HG03442 (cell line): ENCODE data around the gene SNRPA.

ENCODE experiments used
- ATAC-seq: cut with Tn5 transposase; IDR thresholded peaks from one replicate; pipeline ENCODE4 v1.9.1; 2021; ENCODE audit warnings: mild to moderate bottlenecking, moderate library complexity; ENCODE audit not compliant: unreplicated experiment

The SNRPA gene

GRCh38 chr19:40750874-40751537 is at the start of gene SNRPA:
SNRPA (plus strand) TSS chr19:40751203; CDS start chr19:40751409, 206 bp downstream.
- peak; percentile 49 for ATAC-seq

DNA sequence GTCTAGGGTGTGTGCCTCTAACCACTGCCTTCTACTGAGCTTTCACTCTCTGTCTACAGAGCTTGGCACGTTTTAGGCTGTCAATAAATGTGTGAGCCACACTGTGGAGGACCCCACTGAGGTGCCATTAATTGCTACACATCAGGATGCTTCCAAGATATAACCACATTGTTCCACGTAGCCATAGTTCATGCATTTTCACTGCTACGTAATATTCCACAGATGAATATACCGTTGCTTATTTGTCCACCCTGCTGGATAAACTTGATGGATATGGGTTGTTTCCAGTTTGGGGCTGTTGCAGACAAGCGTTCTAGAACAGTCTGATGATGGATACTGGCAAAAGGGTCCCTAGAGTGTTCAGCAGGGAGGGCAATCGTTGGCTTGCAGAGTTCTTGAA is 49.2 kb upstream of the SNRPA start:
- ATAC-seq: no peak

DNA sequence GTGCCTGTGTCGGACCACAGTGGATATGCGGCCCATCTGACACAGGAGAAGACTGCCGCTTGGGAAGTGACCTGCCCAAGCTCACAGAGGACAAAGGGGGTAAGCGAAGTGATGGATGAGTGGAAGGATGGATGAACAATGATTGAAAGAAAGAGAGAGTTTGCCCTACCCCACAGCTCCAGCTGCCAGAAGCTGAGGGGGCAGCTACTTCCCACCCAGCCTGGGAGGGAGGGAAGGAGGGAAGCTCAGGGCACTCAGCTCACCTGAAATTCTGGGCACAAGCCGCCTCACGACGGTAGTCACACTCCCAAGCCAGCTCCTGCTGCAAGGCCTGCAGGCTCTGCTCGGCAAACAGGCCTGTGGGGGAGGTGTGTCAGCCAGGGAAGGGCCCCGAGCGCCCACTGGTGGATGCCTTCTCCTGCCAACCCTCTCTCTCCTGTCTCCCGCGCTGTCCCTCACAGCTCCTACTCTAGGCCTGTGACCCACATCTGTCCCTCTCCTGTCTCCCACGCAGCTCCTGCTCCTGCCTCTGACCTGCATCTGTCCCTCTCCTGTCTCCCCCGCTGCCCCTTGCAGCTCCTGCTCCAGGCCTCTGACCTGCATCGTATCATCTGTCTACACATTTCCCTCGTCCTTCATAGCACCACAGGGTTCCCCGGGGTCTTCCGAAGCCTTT is 48.5 kb upstream of the SNRPA start:
- ATAC-seq: no peak

DNA sequence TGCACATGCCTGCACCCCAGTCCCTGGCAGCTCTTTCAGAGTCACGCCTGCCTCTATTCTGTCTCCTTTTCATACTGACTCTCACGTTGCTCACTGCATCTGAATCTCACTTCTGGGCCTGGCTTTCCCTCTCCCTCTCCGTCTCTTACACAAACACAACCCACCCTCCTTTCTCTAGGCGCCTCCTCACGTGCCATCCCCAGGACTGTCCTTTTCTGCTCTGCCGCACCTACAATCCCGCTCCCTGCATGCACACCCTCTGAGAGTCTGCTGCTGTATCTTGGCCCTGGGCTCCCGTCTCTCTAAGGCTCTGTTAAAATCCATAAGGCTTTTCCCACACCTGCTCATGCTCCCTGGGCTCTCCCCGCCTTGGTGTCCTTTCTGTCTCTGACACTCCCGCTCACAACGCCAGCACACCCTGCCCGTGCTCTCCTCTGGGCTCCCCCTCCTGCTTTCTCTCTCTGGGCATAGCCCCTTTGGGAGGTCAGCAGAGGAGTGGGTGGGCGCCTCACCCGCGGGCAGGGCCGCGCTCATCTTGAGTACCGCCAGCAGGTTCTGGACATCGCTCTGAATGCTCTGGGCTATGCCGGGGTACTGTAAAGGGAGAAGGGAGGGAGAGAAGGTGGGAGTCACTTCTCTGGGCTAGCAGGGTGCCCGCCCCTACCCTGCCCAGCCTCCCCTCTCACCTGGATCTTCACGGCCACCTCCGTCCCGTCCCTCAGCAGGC is 47.8 kb upstream of the SNRPA start:
- no peak for ATAC-seq

GRCh38 chr19:40704491-40705361 is 46.3 kb upstream of the SNRPA start:
- ATAC-seq: no peak

DNA sequence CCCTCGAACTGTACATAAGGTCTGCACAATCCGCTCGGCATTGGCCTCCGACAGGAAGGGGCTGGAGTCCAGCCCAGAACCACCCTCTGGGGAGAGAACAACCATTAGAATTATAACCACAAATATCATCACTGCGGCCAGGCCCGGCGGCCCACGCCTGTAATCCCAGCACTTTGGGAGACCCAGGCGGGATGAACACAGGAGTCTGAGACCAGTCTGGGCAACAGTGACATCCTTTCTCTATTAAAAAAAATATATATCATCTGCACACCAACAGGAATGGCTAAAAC is 45.7 kb upstream of the SNRPA start:
- ATAC-seq: no peak

DNA sequence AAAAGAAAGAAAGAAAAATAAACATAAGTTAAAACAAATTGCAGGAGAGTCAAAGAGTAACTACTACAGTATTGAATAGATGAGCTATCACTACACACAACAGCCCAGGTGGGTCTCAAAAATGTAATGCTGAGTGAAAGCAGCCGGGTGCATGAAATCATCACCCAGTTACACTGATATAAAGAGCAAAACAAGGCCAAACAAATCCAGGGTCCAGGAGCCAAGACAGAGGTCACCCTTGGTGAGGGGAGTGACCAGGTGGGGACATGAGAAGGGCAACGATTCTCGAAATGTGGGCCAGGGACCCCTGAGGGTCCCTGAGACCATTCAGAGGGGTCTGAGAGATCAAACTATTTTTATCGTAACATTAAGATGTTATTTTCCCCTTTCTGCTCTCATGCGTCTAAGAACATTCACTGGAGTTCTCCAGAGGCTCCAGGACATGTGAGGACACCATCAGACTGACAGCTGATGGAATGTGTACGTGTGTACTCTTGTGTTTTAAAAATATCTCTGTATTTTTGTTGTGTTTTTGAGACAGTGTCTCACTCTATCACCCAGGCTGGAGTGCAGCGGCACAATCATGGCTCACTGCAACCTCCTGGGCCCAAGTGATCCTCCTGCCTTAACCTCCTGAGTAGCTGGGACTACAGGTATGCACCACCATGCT is 44.9 kb upstream of the SNRPA start:
- no peak for ATAC-seq

DNA sequence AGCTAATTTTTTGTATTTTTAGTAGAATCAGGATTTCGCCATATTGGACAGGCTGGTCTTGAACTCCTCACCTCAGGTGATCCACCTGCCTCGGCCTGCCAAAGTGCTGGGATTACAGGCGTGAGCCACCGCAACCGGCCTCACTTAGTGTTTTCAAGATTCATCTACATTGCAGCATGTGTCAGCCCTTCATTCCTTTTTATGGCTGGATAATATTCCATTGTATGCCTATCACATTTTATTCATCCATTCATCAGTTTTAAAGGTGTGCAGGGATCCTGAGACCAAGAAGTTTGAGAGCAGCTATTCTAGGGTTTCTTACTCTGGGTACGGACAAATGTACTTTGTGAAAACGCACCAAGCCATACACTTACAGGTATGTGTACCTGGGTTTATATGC is 43.4 kb upstream of the SNRPA start:
- no peak for ATAC-seq

DNA sequence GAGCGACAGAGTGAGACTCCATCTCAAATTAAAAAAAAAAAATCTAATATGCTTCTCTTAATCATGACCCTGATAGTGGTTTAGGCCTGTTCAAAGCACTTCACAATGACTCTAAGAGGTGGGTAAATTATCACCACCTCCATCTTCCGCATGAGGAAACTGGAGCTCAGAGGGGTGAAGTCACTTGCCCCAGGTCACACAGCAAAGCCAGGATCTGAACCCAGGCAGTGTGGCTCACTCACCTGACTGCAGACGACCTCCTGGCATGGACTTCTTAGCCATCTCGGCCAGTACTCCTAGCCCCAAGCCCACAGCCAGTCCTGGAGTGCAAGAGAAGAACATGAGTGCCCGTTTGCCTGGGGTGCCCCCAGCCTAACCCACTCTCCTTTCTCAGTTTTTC is 41.2 kb upstream of the SNRPA start:
- no peak for ATAC-seq

DNA sequence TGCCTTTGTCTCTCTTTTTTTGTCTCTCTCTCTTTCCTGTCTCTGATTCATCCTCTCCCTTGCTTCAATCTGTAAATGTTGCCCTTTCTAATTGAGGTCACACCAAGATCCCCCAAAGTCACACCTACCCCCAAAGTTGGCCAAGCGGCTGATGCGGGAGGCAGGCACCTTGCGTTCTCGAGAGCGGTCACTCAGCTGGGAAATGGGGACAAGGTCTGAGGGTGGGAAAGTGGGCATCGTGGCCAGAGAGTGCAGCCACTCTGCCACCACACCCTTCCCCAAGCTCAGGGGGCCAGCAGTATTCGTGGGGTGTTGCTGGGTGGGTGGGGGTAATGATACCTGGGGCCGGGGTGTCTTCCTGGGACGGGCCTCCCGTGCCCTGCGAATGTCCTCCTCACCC is 37.1 kb upstream of the SNRPA start:
- no peak for ATAC-seq

DNA sequence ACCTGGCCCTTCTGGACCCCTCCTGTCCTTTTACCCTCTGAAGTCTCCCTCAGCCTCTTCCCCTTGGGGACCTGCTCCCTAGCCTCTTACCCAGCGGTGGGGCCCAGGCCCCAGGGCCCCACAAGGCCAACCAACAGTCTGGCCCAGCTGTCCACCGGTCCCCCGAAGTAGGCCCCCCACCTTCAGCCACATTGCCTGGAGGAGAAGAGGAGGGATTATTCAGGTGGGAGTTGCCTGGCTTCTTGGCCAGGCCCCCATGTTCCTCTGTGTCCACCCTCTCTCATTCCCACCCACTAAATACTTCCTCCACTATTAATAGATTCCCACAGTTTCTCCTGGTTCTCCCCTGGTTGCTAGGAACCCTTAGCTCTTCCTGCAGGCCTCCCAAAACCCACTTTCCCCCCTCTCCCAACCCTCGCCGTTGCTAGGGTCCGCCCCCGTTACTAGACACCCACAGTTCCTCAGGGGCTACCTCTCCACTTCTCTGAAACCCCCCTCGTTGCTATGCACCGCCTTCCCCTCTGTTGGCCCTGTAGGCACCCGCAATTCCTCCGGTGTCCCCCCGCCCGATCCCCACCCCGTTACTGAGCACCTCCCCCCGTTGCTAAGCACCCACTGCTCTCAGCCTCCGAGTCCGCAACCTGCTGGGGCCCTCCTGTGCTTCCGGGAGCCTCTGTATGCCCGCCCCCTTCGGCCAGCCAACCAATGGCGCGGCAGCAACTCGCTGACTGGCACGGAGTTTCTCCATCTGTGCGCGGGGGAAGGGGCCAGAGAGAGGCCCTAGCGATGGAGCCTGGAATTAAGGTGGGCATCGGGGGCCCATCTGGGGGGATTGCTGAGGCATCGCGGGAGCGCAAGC is 36.3 kb upstream of the SNRPA start:
- ATAC-seq: peak; percentile 51

DNA sequence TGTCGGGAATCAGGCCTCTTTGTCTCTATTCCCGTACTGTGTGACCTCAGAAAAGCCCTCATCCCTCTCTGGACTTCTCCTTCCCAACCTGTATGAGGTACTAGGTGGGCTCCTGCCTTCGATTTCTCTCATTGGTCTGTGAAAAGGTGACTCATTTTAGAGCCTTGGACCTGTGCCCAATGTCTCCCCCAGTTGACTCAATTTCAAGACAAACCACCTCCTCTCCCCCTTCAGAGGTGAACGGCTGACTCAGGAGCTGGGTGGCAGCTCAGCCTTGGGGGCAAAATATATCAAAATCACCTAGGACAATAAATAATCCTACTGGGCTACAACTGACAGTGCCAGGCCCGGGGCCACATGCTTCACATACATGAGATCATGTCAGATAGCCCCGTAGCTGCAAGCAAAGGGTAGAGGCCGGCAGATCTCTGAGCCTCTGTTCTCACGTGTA is 34.9 kb upstream of the SNRPA start:
- no peak for ATAC-seq

- ATAC-seq: peak; percentile 67
Observed at GRCh38 chr19:40716482-40717324, 34.3 kb upstream of the SNRPA start, which contains the start of the genes COQ8B and ITPKC. COQ8B (minus strand) TSS chr19:40716886; CDS start chr19:40714632, 2,254 bp downstream. ITPKC (plus strand) TSS chr19:40717112; CDS start chr19:40717136, 24 bp downstream.

DNA sequence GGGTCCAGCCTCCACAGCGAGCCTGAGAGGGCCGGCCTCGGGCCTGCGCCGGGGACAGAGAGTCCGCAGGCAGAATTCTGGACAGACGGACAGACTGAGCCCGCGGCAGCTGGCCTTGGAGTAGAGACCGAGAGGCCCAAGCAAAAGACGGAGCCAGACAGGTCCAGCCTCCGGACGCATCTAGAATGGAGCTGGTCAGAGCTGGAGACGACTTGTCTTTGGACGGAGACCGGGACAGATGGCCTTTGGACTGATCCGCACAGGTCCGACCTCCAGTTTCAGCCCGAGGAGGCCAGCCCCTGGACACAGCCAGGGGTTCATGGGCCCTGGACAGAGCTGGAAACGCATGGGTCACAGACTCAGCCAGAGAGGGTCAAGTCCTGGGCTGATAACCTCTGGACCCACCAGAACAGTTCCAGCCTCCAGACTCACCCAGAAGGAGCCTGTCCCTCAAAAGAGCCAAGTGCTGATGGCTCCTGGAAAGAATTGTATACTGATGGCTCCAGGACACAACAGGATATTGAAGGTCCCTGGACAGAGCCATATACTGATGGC is 33.6 kb upstream of the SNRPA start:
- ATAC-seq: no peak

DNA sequence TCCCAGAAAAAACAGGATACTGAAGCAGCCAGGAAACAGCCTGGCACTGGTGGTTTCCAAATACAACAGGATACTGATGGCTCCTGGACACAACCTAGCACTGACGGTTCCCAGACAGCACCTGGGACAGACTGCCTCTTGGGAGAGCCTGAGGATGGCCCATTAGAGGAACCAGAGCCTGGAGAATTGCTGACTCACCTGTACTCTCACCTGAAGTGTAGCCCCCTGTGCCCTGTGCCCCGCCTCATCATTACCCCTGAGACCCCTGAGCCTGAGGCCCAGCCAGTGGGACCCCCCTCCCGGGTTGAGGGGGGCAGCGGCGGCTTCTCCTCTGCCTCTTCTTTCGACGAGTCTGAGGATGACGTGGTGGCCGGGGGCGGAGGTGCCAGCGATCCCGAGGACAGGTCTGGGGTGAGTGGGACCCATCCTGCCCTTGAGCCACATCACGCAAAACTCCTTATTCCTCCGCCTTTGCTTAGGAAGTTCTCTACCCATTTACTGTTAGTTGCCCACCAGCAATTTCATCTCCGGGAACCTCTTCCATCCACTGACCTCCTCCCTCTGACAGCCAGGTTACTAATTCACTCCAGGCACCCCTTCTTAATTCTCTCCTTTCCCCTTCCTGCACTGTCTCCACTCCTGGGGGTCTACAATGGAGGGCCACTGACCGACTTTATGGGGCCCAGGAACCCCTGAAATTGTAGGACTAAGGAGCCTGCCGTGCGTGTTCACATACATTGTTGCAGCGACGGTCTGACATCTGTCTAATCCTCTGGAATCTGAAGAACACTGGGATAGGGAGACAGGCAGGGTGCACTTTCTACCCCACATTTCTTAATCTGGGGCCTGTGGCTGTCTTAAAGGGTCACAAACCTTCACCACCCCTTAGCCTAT is 32.9 kb upstream of the SNRPA start:
- no peak for ATAC-seq

GRCh38 chr19:40718774-40719391 is 32.1 kb upstream of the SNRPA start:
- no peak for ATAC-seq

GRCh38 chr19:40719414-40719894 is 31.5 kb upstream of the SNRPA start:
- ATAC-seq: no peak
